Lower leg skin (tissue), 4 donors: ENCODE results near the gene CNKSR3. TPM values are rescaled to one million over a fixed set of nuclear protein-coding genes. Genes with fewer than 3 reads are reported as not detected.

Experiments
- DNase-seq, 2 donors: peaks; one replicate each; pipeline ENCODE4 v3.0.0-alpha.2; 2019; ENCODE audit warnings: low spot score in 2 of 2
- H3K4me3 ChIP-seq: fragments of 200-600 bp; sonication (generic); 2 replicates; pipeline ENCODE4 v1.5.1; 2017; ENCODE audit warnings: mild to moderate bottlenecking, low read depth; ENCODE audit not compliant: poor library complexity, severe bottlenecking
- CTCF ChIP-seq, 3 donors: fragments of 450-650 bp; IDR thresholded peaks; one replicate each; pipeline ENCODE4 v1.5.1; 2016; ENCODE audit warnings: antibody characterized with exemption in 3 of 3, mild to moderate bottlenecking in 3 of 3, moderate library complexity in 2 of 3
- POLR2A ChIP-seq, 2 donors: fragments of 450-650 bp; IDR thresholded peaks; one replicate each; pipeline ENCODE4 v1.6.1; 2016 to 2017; ENCODE audit warnings: antibody characterized with exemption in 2 of 2, mild to moderate bottlenecking in 1 of 2, moderate library complexity in 1 of 2
- WGBS, 2 donors: methylation state at CpG; one replicate each; pipeline ENCODE4 v1.1.5; 2018; 5-methylcytosine and 5-hydroxymethylcytosine counted together
- intact Hi-C: fragments of 100-400 bp; cut with DNase I; formaldehyde crosslinking; loops from one replicate; pipeline ENCODE4 v1.15.0; 2023; ENCODE audit warnings: low total_unique reads
- total RNA-seq, 4 donors: library from RNA; depleted of rRNA; stranded (reverse); fragments of >200 nt; gene quantifications; one replicate each; pipeline ENCODE4 v1.1.0, GENCODE V29; 2016

Gene CNKSR3
- total RNA-seq, 4 donors from 2014 or later, result 8.8 to 11.1 (median 9.4) TPM

DNA sequence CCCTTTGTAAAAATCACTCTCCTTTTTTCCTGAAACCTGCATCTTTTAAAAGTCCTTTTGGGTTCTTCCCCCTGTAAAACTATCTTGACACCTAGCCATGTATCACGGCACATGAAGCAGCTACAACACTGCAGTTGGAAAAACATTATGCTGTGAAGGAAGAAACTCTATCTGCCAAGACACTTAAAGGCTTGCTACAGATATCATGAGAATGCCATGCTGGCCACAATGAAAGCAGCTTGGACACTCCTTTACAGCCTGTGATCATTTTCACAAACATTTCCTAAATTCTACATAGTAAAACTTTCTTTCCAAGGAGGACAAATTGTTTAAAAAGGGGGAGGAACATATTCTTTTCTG is 31.8 kb downstream of the CNKSR3 start:
- DNase-seq, result no peak
- WGBS, 2 donors, result 41 to 57% methylated on average over 1 of the region's 1 CpG
- H3K4me3 ChIP-seq, result no peak overlapping the region
- intact Hi-C loops, result no loop called here
- TF ChIP-seq POLR2A (IDR thresholded peaks at IDR 0.05), result no peak
- TF ChIP-seq CTCF (IDR thresholded peaks at IDR 0.05), result no peak

GRCh38 chr6:154478021-154478700 is 32.3 kb downstream of the CNKSR3 start:
- TF ChIP-seq CTCF (IDR thresholded peaks at IDR 0.05), result no peak
- TF ChIP-seq POLR2A (IDR thresholded peaks at IDR 0.05), result no peak
- 69% methylated on average over 12 of the region's 12 CpGs for WGBS, 2 donors
- H3K4me3 ChIP-seq, result no peak overlapping the region
- DNase-seq, result peak in 1 of 2 donors; percentile 76
- intact Hi-C loops, result no loop called here

- 93 to 97% methylated on average over 4 of the region's 4 CpGs for WGBS, 2 donors
- intact Hi-C loops, result no loop called here
- TF ChIP-seq POLR2A (IDR thresholded peaks at IDR 0.05) (no peak), CTCF (IDR thresholded peaks at IDR 0.05) (no peak)
- no peak for DNase-seq
- H3K4me3 ChIP-seq, result no peak overlapping the region
Measured at GRCh38 chr6:154476494-154476893, 34.0 kb downstream of the CNKSR3 start.

GRCh38 chr6:154474648-154475428 is 35.6 kb downstream of the CNKSR3 start:
- no peak overlapping the region for H3K4me3 ChIP-seq
- TF ChIP-seq POLR2A (IDR thresholded peaks at IDR 0.05) (no peak), CTCF (IDR thresholded peaks at IDR 0.05) (no peak)
- intact Hi-C loops, result no loop called here
- WGBS, 2 donors, result 63 to 64% methylated on average over 12 of the region's 12 CpGs
- DNase-seq, result peak; percentile 28 to 54

GRCh38 chr6:154473324-154473723 is 37.2 kb downstream of the CNKSR3 start:
- no peak overlapping the region for H3K4me3 ChIP-seq
- DNase-seq, result peak in 1 of 2 donors; percentile 40
- TF ChIP-seq POLR2A (IDR thresholded peaks at IDR 0.05), result no peak
- TF ChIP-seq CTCF (IDR thresholded peaks at IDR 0.05), result no peak
- intact Hi-C loops, result no loop called here
- WGBS, 2 donors, result 95% methylated on average over 9 of the region's 9 CpGs
